IMR-90 (cell line): ENCODE results near the gene RAI1. TPM values are rescaled to one million over a fixed set of nuclear protein-coding genes. Genes with fewer than 3 reads are reported as not detected.

Experiments
- ATAC-seq: fragments of 200-7000 bp; cut with Tn5 transposase; 2 replicates; pipeline ENCODE4 v1.9.1; 2020; ENCODE audit warnings: low read depth, mild to moderate bottlenecking, moderate library complexity
- BruUV-seq: library from RNA; stranded (reverse); fragments of 400-500 nt; replicated peaks from 2 replicates; lab custom pipeline; 2021; lab: Mats Ljungman, UMichigan
- CTCF ChIA-PET: fragments of 300-600 bp; formaldehyde crosslinking; extraction: SDS; loops from one replicate; lab custom pipeline; 2021; ENCODE audit warnings: antibody characterized with exemption; lab: Yijun Ruan, JAX
- POLR2A ChIA-PET: fragments of 300-600 bp; sonication (Branson Sonifier 250); formaldehyde crosslinking; loops from one replicate; lab custom pipeline; 2022; ENCODE audit warnings: antibody characterized with exemption; ENCODE audit not compliant: unreplicated experiment; lab: Charles Lee
- DNase-seq: peaks from one replicate; pipeline ENCODE4 v3.0.0; 2013
- H2AFZ ChIP-seq: replicated peaks from 2 replicates; pipeline ENCODE3; 2013; ENCODE audit warnings: low read length, mild to moderate bottlenecking; ENCODE audit not compliant: poor library complexity
- H2AK5ac ChIP-seq: 2 replicates; pipeline ENCODE4 v1.6.1; 2013; ENCODE audit warnings: low read depth, low read length, inconsistent platforms
- H2AK9ac ChIP-seq: replicated peaks from 2 replicates; pipeline ENCODE3; 2013; ENCODE audit warnings: mild to moderate bottlenecking, low read depth, low read length, moderate library complexity; ENCODE audit not compliant: poor library complexity
- H2BK120ac ChIP-seq: 2 replicates; pipeline ENCODE4 v1.6.1; 2013; ENCODE audit warnings: low read depth, low read length, inconsistent platforms
- H2BK15ac ChIP-seq: 3 replicates; pipeline ENCODE4 v1.6.1; 2013; ENCODE audit warnings: low read depth, low read length, inconsistent platforms
- H2BK20ac ChIP-seq: 2 replicates; pipeline ENCODE4 v1.6.1; 2013; ENCODE audit warnings: low read depth, mild to moderate bottlenecking, inconsistent platforms, low read length, moderate library complexity
- H2BK5ac ChIP-seq: 2 replicates; pipeline ENCODE4 v1.6.1; 2013; ENCODE audit warnings: mild to moderate bottlenecking, low read depth, low read length, inconsistent platforms; ENCODE audit not compliant: poor library complexity, severe bottlenecking
- H3K14ac ChIP-seq: replicated peaks from 2 replicates; pipeline ENCODE4 v1.6.1; 2013; ENCODE audit warnings: low read depth, low read length, inconsistent platforms
- H3K18ac ChIP-seq: 2 replicates; pipeline ENCODE4 v1.6.1; 2013; ENCODE audit warnings: low read depth, low read length, control low read depth
- H3K23ac ChIP-seq: 2 replicates; pipeline ENCODE4 v1.6.1; 2013; ENCODE audit warnings: low read depth, low read length, inconsistent platforms
- H3K27ac ChIP-seq: 2 replicates; pipeline ENCODE4 v1.5.1; 2013; ENCODE audit warnings: mild to moderate bottlenecking, control low read depth, low read length; ENCODE audit not compliant: insufficient read depth
- H3K27me3 ChIP-seq: 2 replicates; pipeline ENCODE4 v1.6.1; 2013; ENCODE audit warnings: low read length; ENCODE audit not compliant: control insufficient read depth, insufficient read depth
- H3K36me3 ChIP-seq: 2 replicates; pipeline ENCODE4 v1.6.1; 2013; ENCODE audit warnings: low read length, mixed read lengths; ENCODE audit not compliant: control insufficient read depth, insufficient read depth
- H3K4ac ChIP-seq: 2 replicates; pipeline ENCODE4 v1.6.1; 2013; ENCODE audit warnings: low read depth, low read length, inconsistent platforms
- H3K4me1 ChIP-seq: 2 replicates; pipeline ENCODE4 v1.6.1; 2013; ENCODE audit warnings: low read length, mixed read lengths; ENCODE audit not compliant: control insufficient read depth, insufficient read depth
- H3K4me2 ChIP-seq: 2 replicates; pipeline ENCODE4 v1.6.1; 2013; ENCODE audit warnings: low read depth, mild to moderate bottlenecking, control low read depth, low read length, moderate library complexity
- H3K4me3 ChIP-seq: 2 replicates; pipeline ENCODE4 v1.5.1; 2013; ENCODE audit warnings: low read depth, mild to moderate bottlenecking, control low read depth, low read length, moderate library complexity; ENCODE audit not compliant: insufficient read depth
- H3K56ac ChIP-seq: 2 replicates; pipeline ENCODE4 v1.6.1; 2013; ENCODE audit warnings: low read length, inconsistent platforms; ENCODE audit not compliant: insufficient read depth; ENCODE audit errors: extremely low read depth
- H3K79me1 ChIP-seq, 2 experiments: 2 replicates each; pipeline ENCODE4 v1.6.1; 2013; ENCODE audit warnings: low read length in 2 of 2, inconsistent platforms in 1 of 2, low read depth in 1 of 2
- H3K9ac ChIP-seq: 2 replicates; pipeline ENCODE4 v1.6.1; 2013; ENCODE audit warnings: low read depth, low read length, control low read depth
- H3K9me1 ChIP-seq: 2 replicates; pipeline ENCODE4 v1.6.1; 2013; ENCODE audit warnings: low read length, inconsistent platforms; ENCODE audit not compliant: insufficient read depth
- H3K9me3 ChIP-seq: 2 replicates; pipeline ENCODE4 v1.6.1; 2013; ENCODE audit warnings: low read length; ENCODE audit not compliant: control insufficient read depth, insufficient read depth
- H4K20me1 ChIP-seq: 2 replicates; pipeline ENCODE4 v1.6.1; 2013; ENCODE audit warnings: low read length, inconsistent platforms; ENCODE audit not compliant: insufficient read depth
- H4K5ac ChIP-seq: 2 replicates; pipeline ENCODE4 v1.6.1; 2013; ENCODE audit warnings: mild to moderate bottlenecking, low read depth, low read length, control low read depth
- H4K8ac ChIP-seq, 2 experiments: 2 replicates each; pipeline ENCODE4 v1.6.1; 2013; ENCODE audit warnings: low read depth in 2 of 2, low read length in 2 of 2, control low read depth in 1 of 2, inconsistent platforms in 1 of 2
- H4K91ac ChIP-seq: 2 replicates; pipeline ENCODE4 v1.6.1; 2013; ENCODE audit warnings: low read depth, low read length, inconsistent platforms; ENCODE audit not compliant: insufficient read depth
- BHLHE40 ChIP-seq: fragments of 150-350 bp; IDR thresholded peaks from 2 replicates; pipeline ENCODE4 v1.6.1; 2016; ENCODE audit warnings: mild to moderate bottlenecking, low read depth, low read length
- CEBPB ChIP-seq: IDR thresholded peaks from 2 replicates; pipeline ENCODE4 v1.6.1; 2012; ENCODE audit warnings: low read depth, low read length, improper control_type of control experiment
- CHD1 ChIP-seq: IDR thresholded peaks from 2 replicates; pipeline ENCODE4 v1.6.1; 2012; ENCODE audit warnings: low read depth, low read length, improper control_type of control experiment
- MAFK ChIP-seq: IDR thresholded peaks from 2 replicates; pipeline ENCODE4 v1.6.1; 2012; ENCODE audit warnings: low read depth, low read length, improper control_type of control experiment
- MAZ ChIP-seq: IDR thresholded peaks from 2 replicates; pipeline ENCODE4 v1.6.1; 2012; ENCODE audit warnings: low read depth, mild to moderate bottlenecking, low read length, improper control_type of control experiment, moderate library complexity, borderline replicate concordance
- MXI1 ChIP-seq: IDR thresholded peaks from 2 replicates; pipeline ENCODE4 v1.6.1; 2012; ENCODE audit warnings: low read depth, mild to moderate bottlenecking, low read length, moderate library complexity, borderline replicate concordance
- NFE2L2 ChIP-seq: fragments of 150-350 bp; IDR thresholded peaks from 2 replicates; pipeline ENCODE4 v1.6.1; 2016; ENCODE audit warnings: low read depth, mild to moderate bottlenecking, low read length
- RAD21 ChIP-seq: IDR thresholded peaks from 2 replicates; pipeline ENCODE4 v1.6.1; 2012; ENCODE audit warnings: low read length, improper control_type of control experiment
- RCOR1 ChIP-seq: IDR thresholded peaks from 2 replicates; pipeline ENCODE4 v1.6.1; 2012; ENCODE audit warnings: mild to moderate bottlenecking, low read length, improper control_type of control experiment; ENCODE audit not compliant: insufficient replicate concordance
- RFX5 ChIP-seq: IDR thresholded peaks from 2 replicates; pipeline ENCODE4 v1.8.0; 2012; ENCODE audit warnings: low read depth, mild to moderate bottlenecking, low read length, moderate library complexity
- SMC3 ChIP-seq: fragments of 150-350 bp; IDR thresholded peaks from 2 replicates; pipeline ENCODE4 v1.6.1; 2016; ENCODE audit warnings: low read depth, mild to moderate bottlenecking, antibody characterized with exemption, low read length, moderate library complexity
- USF2 ChIP-seq: fragments of 150-350 bp; IDR thresholded peaks from 2 replicates; pipeline ENCODE4 v1.6.1; 2017; ENCODE audit warnings: mild to moderate bottlenecking, antibody characterized with exemption, low read length, low read depth
- WGBS, 2 experiments: methylation state at CpG; one replicate each; pipeline versions ENCODE4 v1.1.5 to v1.1.7; 2013; ENCODE audit warnings: missing lambda C conversion rate in 2 of 2; ENCODE audit not compliant: insufficient read length in 1 of 2; ENCODE audit errors: extremely low coverage in 2 of 2; 5-methylcytosine and 5-hydroxymethylcytosine counted together
- dilution Hi-C: fragments of 300-500 bp; cut with HindIII; formaldehyde crosslinking; loops from one replicate; pipeline ENCODE4 v1.14.3; 2018; ENCODE audit warnings: low sequenced_read_pairs; ENCODE audit not compliant: unreplicated experiment
- in situ Hi-C: fragments of 300-500 bp; cut with MboI; formaldehyde crosslinking; loops from 3 replicates; pipeline ENCODE4 v1.14.3; 2019; ENCODE audit warnings: low sequenced_read_pairs, inconsistent platforms, mixed read lengths
- intact Hi-C: fragments of 100-400 bp; cut with micrococcal nuclease; formaldehyde crosslinking; loops from 2 replicates; pipeline ENCODE4 v1.10.0; 2022
- polyA plus RNA-seq, 3 experiments: library from polyadenylated mRNA; depleted of rRNA; stranded (reverse); fragments of >200 nt; gene quantifications; 2 replicates each; pipeline ENCODE4 v1.2.3, GENCODE V29; 2012; ENCODE audit warnings: low replicate concordance in 1 of 3
- total RNA-seq: library from RNA; depleted of rRNA; stranded (reverse); fragments of >200 nt; gene quantifications from 2 replicates; pipeline ENCODE4 v1.2.3, GENCODE V29; 2012

RAI1 gene
- total and polyA plus RNA-seq, 2 of the 4 experiments (the other 2 are of a cell fraction) = 1.8 to 10.5 TPM

GRCh38 chr17:17859909-17860765, 178.9 kb downstream of the RAI1 start (continued):
- no peak for TF ChIP-seq CHD1
- no peak for TF ChIP-seq MAFK
- peak; percentile 93 for TF ChIP-seq RAD21

- no TSS peak for BruUV-seq
- dilution Hi-C loops (no loop called here), intact Hi-C loops (loop anchor here (1.0 kb wide), 2 partner anchors 48 to 179 kb away; partner anchors contain the start of gene RAI1), in situ Hi-C loops (no loop called here)
- no peaks in the 10 kb centered on the region; a peak in 2 of 4 replicates for H3K79me1 ChIP-seq
- H3K56ac ChIP-seq = no peak overlapping the region
- TF ChIP-seq RCOR1 = no peak
- TF ChIP-seq USF2 = no peak
- TF ChIP-seq RFX5 = no peak
- no peak for TF ChIP-seq SMC3
- no peak for TF ChIP-seq CEBPB
- TF ChIP-seq NFE2L2 = no peak
- TF ChIP-seq MXI1 = no peak
- TF ChIP-seq MAZ = no peak
- no peak for TF ChIP-seq CHD1
- TF ChIP-seq MAFK = no peak
- TF ChIP-seq BHLHE40 = no peak
- no peak for TF ChIP-seq RAD21
- H3K4me2 ChIP-seq = no peak overlapping the region
- no peak overlapping the region for H3K23ac ChIP-seq
- H2AK9ac ChIP-seq = peak overlapping the region; percentile 52
- no peak overlapping the region for H2AFZ ChIP-seq
- no peak overlapping the region for H4K8ac ChIP-seq
- H3K27ac ChIP-seq = no peak overlapping the region
- H4K20me1 ChIP-seq = no peaks in the 10 kb centered on the region
- no peak overlapping the region for H2BK15ac ChIP-seq
- H3K36me3 ChIP-seq = peaks cover 9% of the 10 kb centered on the region
- no peak overlapping the region for H4K5ac ChIP-seq
- no peaks in the 10 kb centered on the region for H3K27me3 ChIP-seq
- no peak for DNase-seq
- H4K91ac ChIP-seq = no peak overlapping the region
- H3K14ac ChIP-seq = no peak overlapping the region
- 0 out of 2 replicates have a peak overlapping the region, but pooled peaks have one; percentile 54 for H2AK5ac ChIP-seq
- ATAC-seq = peak; percentile 56
- no peaks in the 10 kb centered on the region for H3K9me1 ChIP-seq
- no peak overlapping the region for H3K18ac ChIP-seq
- POLR2A ChIA-PET = no interaction called here
- WGBS, 2 experiments = 53% methylated on average over 3 of the region's 5 CpGs; no CpG with 5 or more reads in 1 of the 2 experiments
- H2BK120ac ChIP-seq = no peak overlapping the region
- no peak overlapping the region for H2BK20ac ChIP-seq
- no peak overlapping the region for H3K4me3 ChIP-seq
- CTCF ChIA-PET = interaction anchor here (1.2 to 1.3 kb wide), 4 partner anchors 58 to 179 kb away, joined by 3 to 4 read pairs (median 4); no protein-coding TSS in a partner anchor
- H3K9ac ChIP-seq = no peak overlapping the region
- no peaks in the 10 kb centered on the region for H3K9me3 ChIP-seq
- H2BK5ac ChIP-seq = no peak overlapping the region
- no peak overlapping the region for H3K4ac ChIP-seq
- H3K4me1 ChIP-seq = no peaks in the 10 kb centered on the region; the same call in 1 of the 2 replicates
These were observed 179.5 kb downstream of the RAI1 start for GRCh38 chr17:17860766-17861107.
